HG02840 (cell line): Measurements from ENCODE around the gene CTNNB1.
A peak's percentile ranks its signal among the peaks of the same experiment; 100 is the strongest.

Source experiments
- ATAC-seq: cut with Tn5 transposase; IDR thresholded peaks from one replicate; pipeline ENCODE4 v1.9.1; 2021; ENCODE audit warnings: mild to moderate bottlenecking, moderate library complexity, moderate number of reproducible peaks; ENCODE audit not compliant: unreplicated experiment, low FRiP score

Gene CTNNB1

DNA sequence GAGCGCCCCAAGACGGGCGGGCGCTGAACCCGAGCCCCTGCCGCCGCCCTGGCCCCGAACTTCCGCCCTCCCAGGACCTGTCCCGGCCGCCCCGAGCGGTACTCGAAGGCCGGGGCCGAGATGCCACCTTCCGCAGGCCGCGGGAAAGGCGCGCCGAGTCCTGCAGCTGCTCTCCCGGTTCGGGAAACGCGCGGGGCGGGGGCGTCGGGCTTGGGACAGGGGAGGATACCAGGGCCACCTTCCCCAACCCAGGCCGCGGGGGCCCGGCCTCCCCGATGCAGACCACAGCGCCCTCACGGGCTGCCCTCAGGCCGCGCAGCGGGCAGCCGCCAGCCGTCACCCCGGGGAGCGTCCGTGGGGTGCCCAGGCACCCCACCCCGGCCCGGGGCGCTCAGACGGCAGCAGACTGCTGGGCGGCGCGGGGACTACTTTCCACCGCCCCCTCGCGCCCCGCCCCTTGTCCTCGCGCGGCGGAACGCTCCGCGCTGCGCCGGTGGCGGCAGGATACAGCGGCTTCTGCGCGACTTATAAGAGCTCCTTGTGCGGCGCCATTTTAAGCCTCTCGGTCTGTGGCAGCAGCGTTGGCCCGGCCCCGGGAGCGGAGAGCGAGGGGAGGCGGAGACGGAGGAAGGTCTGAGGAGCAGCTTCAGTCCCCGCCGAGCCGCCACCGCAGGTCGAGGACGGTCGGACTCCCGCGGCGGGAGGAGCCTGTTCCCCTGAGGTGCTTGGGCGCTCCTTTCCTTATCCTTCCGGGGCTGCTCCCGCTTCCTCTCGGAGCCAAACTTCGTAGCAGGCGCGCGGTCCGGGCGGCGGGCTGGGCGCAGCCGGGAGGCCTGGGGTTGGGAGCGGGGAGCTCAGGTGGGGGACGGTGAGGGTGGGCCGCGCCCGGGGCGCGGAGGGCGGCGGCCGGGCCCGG, at the start of gene CTNNB1:
Gene CTNNB1 (plus strand): TSS at position 556 of the 916 bp plus-strand sequence. CDS start 24,564 bp downstream, outside the sequence.
- ATAC-seq: peak; percentile 75

DNA sequence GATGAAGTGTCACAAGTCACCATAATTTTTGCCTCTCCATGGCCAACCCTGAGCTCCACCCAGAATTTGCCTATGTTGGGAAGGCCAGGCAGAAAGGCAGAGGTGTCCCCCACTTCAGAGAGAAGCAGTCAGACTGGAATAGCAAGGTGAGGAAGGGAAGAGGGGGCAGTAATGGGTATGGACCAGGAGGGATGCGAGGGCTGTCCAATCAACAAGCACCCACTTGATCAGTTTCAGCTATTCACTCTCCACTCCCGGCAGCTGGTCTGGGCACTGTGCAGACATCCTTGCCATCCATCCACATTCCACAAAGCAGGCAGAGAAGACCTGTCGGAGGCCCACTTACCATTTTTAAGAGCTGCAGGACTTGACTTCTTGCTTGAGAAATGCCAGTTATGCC, 43.5 kb upstream of the CTNNB1 start:
- ATAC-seq: no peak

DNA sequence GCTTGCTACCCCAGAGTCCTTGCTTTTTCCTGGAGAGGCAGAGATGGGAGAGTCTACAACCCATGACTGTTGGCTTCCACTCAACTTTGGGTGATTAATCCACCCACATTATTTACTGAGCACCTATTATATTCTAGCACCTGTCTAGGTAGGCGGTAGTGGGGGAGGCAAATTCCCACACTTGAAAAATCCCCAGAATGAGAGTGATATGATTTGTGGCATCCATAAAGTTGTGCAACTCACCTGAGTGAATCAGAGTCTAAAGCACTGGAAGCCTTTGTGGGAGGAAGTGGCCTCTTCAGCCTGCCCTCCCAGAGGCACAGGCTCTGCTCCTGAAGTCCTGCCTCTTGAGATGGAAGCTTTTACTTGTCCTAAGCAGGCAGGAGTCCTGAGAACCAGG, 40.4 kb upstream of the CTNNB1 start:
- no peak for ATAC-seq

DNA sequence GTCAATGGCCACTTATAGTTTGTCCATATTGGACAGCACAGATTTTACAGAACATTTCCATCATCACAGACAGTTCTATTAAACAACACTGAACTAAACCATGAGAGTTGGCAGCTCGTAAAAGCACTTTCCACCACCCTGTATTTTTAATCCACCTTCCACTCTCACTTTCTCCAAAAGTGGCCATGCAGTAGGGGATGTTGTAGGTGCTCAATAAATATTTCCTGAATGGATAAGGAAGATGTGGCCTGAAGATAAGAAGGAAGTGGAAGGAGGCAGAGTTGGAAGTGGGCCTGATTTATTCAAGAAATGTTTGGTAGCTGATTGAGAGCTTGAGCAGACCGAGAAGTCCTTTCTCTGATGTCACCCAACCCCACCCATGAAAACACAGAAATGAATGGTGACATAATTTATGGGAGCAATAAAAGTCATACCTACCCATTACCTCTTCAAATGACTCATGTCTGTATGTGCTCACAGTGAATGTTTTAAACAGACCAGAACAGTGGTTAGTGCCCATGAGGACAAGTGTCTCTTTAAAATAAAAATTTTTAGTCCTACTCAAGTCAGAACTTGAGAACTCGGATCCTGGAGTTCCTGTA, 39.6 kb upstream of the CTNNB1 start:
- ATAC-seq: no peak

DNA sequence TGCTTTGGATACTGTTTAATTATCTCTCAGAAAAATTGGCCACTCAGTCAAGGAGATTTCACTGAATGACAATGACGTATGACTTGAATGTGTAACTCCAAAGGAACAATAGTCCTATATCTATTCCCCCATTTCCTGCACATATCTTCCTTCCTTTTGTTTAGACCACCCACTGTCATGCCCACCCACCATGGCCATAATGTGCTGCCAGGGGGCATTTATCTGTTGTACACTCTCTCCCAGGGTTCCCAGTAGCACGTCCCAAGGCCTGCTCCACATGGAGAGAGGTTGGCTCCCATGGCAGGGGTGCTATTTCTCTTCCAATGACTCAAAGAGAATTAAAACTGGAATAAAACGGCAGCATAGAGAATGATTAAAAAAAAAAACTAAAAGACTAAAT, 36.8 kb upstream of the CTNNB1 start:
- ATAC-seq: no peak

DNA sequence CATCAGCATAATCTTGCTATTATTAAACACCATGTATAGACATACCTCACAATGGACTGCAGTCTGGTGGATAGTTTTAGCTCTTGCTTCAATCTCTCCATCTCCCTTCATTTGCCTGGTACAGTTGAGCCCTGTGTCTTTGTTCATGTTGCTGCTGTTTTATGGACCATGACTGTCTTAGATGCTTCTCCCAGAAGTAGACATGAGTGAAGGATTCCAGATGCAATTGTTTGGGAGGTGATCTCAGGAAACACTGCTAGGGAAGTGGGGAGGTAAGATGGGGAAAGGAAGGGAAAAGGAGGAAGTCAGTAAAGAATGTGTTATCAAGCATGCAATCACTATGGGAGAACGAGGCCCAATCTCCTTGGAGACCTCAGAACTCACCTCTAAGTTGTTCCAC, 36.3 kb upstream of the CTNNB1 start:
- no peak for ATAC-seq

DNA sequence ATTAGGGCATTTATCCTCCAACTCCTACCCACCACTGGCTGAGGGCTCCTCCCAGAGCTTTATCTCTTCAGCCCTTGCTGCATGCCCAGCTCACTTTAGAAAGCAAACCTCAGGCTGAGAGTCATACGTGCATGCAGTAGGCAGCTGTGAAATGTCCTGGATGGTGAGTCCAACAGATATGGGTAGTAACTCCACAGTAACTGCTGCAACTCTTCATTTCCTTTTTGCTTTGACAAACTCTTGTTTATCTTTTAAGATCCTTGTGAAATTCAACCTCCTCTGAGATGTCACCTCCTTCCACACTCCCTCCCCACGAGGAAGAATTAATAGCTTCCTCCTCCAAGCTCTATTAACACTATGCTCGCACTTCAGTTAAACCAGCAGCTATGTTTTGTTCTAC, 35.9 kb upstream of the CTNNB1 start:
- ATAC-seq: no peak

DNA sequence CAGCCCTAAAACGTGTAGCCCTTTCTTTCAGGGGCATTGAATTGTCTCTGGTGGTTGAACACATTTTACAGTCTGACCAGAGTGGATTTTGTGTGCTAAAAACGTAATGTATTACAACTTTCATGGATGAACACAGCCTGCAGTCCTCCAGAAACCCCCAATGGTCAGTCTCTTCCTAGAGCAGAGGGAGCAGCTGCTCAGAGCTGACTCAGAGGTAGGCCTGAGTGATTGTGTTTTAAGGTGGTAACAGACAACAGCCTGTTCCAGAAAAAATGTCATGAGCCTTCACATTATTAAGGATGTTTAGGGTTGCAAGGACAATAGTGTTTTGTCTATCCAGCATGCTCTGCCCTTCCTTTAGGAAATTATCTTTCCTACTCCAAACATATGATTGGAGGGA, 34.5 kb upstream of the CTNNB1 start:
- ATAC-seq: no peak

DNA sequence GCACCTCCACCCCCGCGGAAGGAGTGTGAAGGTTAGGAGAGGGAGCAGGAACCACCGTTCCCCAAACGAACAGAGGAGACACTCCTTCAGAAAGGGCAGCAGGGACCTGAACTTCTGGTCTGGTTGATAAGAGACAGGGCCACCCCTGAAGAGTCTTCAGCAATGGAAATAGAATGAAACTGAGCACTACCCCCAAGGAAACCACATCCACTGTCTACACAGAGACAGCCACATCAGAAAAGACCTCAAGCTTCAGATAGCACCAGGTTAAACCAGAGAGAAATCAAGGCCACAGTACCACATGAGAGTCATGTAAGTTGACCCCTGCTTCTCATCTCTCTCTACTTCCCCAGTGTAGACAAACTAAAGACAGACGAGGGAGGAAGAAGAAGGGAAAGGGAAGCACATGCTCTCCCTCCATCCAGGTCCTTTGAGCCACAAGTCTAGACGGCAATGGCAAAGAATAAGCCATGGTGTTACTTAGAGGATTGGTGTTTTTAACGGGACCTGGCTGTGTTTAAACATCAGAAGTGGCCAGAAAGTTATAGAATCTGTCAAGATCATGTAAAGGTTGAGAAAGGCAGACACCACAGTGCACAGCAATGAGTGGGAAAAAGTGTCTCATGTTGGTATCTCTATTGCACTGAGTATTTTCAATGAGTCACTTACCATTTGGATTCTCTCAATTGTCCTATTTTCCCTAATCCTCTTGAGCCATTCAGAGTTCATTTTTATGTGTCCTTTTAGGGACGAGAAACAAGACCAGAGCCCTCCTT, 31.4 kb upstream of the CTNNB1 start:
- ATAC-seq: no peak

DNA sequence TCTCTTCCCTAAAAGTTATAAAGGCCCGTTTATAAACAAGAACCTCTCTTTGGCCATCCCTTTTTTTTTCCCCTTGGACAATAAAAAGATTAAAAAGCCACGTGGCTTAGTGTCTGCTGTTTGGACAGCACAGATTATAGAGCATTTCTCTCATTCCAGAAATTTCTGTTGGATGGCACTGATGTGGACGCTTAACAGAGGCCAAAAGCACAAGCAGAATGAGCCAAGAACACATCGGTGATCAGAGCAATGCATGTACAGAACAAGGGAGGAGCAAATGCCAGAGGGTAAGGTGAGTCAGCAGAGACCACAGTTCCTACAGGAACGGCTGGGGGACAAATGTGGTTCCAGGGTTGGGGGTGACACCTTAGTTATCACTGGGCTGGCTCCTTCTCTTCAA, 30.3 kb upstream of the CTNNB1 start:
- no peak for ATAC-seq

DNA sequence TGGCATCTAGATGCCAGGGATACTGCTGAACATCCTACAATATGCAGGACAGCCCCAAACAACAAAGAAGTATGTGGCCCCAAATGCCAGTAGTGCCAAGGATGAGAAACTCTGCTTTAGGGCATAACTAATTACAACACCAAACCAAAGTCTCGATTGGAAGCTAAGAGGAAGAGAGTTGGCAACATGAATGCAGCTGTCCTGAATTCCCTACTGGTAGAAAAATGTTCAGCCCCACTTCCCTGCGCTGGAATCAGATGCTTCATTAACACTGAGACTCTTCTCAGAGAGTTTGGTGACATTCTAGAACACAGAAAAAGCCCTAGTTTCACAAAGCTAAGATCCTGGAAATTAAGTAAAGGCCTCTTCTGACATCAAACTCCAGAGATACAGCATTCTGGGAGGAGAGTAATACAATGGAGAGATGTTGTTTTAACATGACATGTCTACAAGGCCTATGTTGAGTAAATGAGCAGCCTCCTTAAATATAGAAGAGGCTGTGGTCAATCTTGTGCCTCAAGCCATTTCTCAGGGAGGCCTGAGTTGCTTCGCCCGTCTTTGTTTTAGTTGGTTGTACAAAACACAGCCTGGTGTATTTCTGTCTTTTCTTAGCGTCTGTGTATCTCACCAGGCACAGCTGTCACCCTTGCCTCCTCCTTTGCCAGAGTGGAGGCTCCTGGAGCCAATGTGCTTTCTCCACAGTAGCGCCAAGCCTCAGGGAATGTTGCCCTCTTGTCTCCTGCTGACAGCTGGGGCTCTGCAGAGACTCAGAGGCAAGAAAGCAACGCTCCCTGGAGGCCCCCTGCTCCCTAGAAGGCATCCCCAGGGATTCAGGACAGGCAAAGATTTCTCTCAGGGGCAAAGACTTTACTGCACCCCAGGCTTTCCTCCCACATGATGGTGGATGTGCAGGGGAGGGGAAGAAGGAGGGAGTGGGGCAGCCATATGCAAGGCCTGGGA, 25.1 kb upstream of the CTNNB1 start:
- ATAC-seq: no peak

DNA sequence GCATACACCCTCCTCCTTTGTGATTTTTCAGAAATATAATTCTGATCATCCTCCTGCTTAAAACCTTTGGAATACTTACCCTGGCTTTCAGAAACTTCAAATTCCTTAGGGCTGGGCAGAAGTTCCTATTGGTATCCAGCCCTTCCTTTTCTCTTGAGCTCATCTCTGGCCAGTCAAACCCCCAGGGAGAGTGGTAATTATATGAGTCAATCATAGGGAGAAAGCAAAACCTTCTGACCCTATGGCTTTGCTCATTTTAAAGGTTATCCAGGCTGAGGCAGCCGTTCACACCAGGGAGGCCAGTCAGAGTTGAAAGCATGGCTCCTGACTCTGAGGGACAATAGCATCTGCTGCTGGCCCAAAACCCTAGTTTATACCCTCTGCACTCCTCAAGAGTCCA, 23.9 kb upstream of the CTNNB1 start:
- no peak for ATAC-seq

DNA sequence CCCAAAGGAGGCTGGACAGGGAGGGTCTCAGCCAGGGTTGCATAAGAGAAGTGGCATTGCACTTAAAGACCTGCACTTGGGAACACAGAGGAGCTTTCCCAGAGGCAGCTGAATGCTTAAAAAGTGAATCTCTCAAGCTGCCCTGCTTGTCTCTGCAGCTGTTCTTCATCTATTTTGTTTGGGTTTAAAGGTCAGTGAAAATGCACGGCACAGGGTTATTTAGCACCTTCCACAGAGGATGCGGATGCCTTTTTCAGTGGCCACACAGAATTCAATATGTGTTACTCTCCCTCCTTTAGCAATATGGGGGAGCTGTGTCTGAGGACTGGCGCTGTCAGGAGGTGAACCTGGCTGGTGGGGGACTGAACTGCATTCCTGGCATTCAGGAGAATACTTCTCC, 22.7 kb upstream of the CTNNB1 start:
- no peak for ATAC-seq

DNA sequence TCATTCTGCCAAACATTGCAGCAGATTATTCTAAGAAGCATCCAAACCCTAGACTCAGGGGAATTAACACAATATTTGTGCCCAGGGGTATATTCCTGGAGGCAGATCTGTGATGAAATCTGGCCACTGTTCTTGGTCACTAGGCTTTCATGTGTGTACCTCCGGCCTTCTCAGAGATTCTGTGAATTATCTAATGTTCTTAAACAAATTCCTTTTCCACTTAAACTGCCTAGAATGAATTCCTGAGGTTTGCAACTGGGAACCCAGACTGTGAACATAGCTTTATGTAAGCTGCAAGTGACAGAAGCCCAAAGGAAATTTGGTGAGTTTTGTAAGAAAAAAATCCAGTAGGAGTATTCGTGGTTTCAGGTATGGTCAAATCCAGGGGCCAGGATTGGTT, 20.7 kb upstream of the CTNNB1 start:
- ATAC-seq: no peak

DNA sequence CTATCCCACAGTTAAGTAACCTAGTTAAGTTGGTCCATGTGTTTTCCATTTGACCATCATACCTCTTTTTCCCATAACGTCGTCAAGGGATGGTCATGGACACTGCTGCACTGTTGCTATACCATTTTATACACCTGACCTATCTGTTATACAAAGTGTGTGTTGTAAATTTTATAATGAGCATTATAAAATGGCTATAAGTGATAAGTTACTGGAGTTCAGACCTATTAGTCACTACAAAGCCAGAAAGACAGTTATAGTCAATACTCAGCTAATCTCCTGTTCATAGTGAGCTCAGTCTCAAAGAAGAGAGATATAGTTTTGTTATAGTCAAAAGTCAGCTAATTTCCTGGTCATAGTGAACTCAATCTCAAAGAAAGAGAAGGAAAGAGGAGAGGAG, 18.9 kb upstream of the CTNNB1 start:
- no peak for ATAC-seq

DNA sequence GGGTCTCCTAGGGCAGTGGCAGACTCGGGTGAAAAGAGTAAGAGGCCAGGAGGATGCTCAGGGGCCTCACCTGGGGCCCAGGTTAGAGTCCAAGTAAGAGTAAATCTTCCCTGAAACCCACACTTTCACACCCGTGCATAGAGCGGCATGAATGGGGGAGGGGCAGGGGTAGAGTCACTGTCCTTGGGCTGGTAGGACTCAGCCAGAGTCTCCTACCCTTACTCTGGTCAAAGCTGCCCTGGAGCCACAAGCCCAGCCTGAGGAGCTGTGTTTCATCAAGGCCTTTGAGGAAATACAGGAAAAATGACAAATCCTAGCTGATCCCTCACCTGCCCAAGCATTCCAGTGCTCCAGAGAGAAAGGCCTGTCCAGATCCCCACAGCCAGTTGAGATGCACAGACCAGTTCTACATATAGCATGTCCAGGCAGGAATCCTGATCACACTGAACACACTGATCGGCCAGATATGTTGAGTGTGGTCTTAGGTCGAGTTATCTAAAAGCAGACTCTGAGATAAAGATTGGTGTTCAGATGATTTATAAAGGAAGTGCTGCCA, 16.7 kb upstream of the CTNNB1 start:
- no peak for ATAC-seq

DNA sequence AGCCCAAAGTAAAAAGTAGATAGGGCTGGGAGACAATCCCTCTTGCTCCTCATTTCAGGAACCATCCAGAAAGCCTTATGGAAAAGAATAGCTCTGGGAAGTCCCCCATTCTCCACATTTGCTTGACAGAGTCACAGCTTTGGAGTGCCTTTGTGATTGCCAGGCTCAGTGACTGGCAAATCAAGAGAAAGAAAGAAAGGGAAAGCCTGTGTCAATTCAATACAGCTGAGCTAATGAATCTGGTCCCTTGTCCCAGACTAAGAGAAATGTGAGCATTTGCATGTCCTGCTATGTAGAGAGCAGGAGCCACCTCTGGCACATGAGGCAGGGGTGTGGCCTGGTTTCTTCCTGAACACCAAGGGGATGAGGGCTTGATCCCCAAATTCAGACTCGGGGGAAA, 14.9 kb upstream of the CTNNB1 start:
- ATAC-seq: no peak

DNA sequence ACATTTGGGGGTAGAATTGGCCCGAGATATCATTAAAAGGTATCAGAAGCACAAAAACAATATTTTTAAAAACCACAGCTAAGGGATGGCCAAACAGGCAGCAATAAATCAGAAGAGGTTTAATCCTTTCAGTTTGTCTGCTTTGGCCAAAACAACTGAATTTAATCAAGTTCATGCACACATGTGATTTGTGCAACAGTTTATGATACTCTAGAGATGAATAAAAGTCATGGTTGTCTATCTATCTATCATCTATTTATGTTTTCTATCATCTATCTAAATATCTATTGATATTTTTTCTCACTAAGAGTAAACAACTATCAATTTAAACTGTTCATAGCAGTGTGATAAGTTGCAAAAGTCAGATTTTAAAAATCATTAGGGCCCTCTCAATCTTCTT, 13.0 kb upstream of the CTNNB1 start:
- no peak for ATAC-seq

DNA sequence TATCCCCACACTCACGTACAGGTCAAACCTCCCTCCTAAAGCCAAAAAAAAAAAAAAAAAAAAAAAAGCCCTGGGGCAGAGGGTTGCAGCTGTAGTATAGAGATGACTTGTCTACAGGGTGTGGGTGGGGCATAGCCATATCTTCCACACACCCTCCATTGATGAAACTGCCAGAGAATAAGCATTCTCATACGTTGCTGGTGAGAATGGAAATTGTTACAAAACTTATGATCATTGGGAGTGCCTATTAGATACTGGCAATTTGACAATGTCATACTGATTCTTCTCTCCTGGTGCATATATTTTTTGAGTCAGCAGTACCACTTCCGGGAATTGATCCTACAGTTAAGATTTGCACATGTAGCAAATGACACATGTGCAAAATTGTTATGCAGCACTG, 11.0 kb upstream of the CTNNB1 start:
- no peak for ATAC-seq
